Neural progenitor cell (in vitro differentiated cells): ENCODE data around the gene CBFB.

Experiments
- CTCF ChIP-seq: fragments of 200-600 bp; sonication (generic); IDR thresholded peaks from 2 replicates; pipeline ENCODE4 v1.5.1; 2017; ENCODE audit warnings: antibody characterized with exemption, mild to moderate bottlenecking
- EZH2 ChIP-seq: fragments of 200-600 bp; sonication (generic); IDR thresholded peaks from 2 replicates; pipeline ENCODE4 v1.6.1; 2017; ENCODE audit warnings: antibody characterized with exemption, mild to moderate bottlenecking, moderate library complexity
- EZH2phosphoT487 ChIP-seq: fragments of 200-600 bp; sonication (generic); IDR thresholded peaks from 2 replicates; pipeline ENCODE4 v1.6.1; 2017; ENCODE audit warnings: antibody characterized with exemption

- no peak for TF ChIP-seq CTCF
- no peak for TF ChIP-seq EZH2
- TF ChIP-seq EZH2phosphoT487, result no peak
These were observed 34.1 kb downstream of the CBFB start for GRCh38 chr16:67063008-67063407.
